H1 (cell line): ENCODE data around the gene TTF1. TPM values are rescaled to one million over a fixed set of nuclear protein-coding genes. Genes with fewer than 3 reads are reported as not detected.

ENCODE experiments used
- GABPA ChIP-seq: IDR thresholded peaks from 2 replicates; pipeline ENCODE4 v1.6.1; 2011; ENCODE audit warnings: mild to moderate bottlenecking, low read length, moderate library complexity, borderline replicate concordance; ENCODE audit not compliant: insufficient read depth
- POU5F1 ChIP-seq: IDR thresholded peaks from 2 replicates; pipeline ENCODE4 v1.6.1; 2011; ENCODE audit warnings: low read depth, mild to moderate bottlenecking, low read length, moderate library complexity
- RNF2 ChIP-seq: fragments of 200-900, 300-1000 bp; sonication (generic); IDR thresholded peaks from 2 replicates; pipeline ENCODE4 v1.7.1; 2016; ENCODE audit warnings: borderline replicate concordance, low read depth, mild to moderate bottlenecking, antibody characterized with exemption, low read length; ENCODE audit not compliant: poor library complexity, severe bottlenecking; ENCODE audit errors: missing control alignments
- SIRT6 ChIP-seq: IDR thresholded peaks from one replicate; pipeline ENCODE4 v1.7.1; 2012; ENCODE audit warnings: low read length, inconsistent platforms
- TBP ChIP-seq: IDR thresholded peaks from 2 replicates; pipeline ENCODE4 v1.6.1; 2011; ENCODE audit warnings: low read depth, low read length, improper control_type of control experiment
- TCF12 ChIP-seq: IDR thresholded peaks from 2 replicates; pipeline ENCODE4 v1.6.1; 2011; ENCODE audit warnings: low read depth, mild to moderate bottlenecking, low read length
- polyA plus RNA-seq, 7 experiments: library from polyadenylated mRNA; depleted of rRNA in 3 of 7; stranded (reverse) in 5 of 7; unstranded in 2 of 7; fragments of >200 nt in 5 of 7; fragments of 200-250 nt in 2 of 7; gene quantifications; 1 replicate in 5 of 7; 2 replicates in 1 of 7; 4 replicates in 1 of 7; pipeline versions ENCODE4 v1.2.1 to v1.2.3, GENCODE V29; 2011 to 2013; ENCODE audit warnings: missing spikeins in 2 of 7, mixed read lengths in 2 of 7
- total RNA-seq: library from RNA; stranded (reverse); fragmentation: NEBNext Ultra II Directional; extraction: Animal tissue kit (Norgen Biotek cat#: 25700); gene quantifications from 2 replicates; pipeline ENCODE4 v1.2.1, GENCODE V29; 2021
- TF ChIP-seq, protein P1 (sequence below): fragments of 300-600 bp; sonication (generic); IDR thresholded peaks from 2 replicates; pipeline ENCODE4 v1.7.1; 2012; ENCODE audit warnings: low read length, moderate library complexity, mild to moderate bottlenecking, inconsistent platforms; ENCODE audit not compliant: insufficient replicate concordance

TTF1 gene
- total and polyA plus RNA-seq, 2 of the 8 experiments (the other 6 are each of a cell fraction or from before 2014, with no cell fraction given) = 7.8 to 22.2 TPM

DNA sequence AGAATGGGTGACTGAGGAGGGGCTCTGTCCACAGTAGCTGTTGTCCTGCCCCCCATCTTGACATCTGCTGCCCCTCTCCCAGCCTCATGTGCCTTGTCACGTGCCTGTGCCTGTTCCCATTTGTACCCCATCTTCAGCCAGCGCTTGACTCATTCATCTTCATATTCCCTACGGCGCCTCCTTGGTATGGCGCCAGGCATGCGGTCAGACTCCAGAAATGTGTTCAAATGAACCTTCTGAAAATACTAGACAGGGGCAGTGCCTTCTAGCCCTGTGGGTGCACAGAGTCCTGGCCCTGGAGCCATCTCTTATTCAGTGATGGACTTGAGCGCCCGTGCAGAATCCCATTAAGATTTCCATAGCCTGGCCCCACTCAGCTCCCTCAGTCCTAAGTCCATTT, 49.6 kb upstream of the TTF1 start (continued):
- TF ChIP-seq, protein P1, sequence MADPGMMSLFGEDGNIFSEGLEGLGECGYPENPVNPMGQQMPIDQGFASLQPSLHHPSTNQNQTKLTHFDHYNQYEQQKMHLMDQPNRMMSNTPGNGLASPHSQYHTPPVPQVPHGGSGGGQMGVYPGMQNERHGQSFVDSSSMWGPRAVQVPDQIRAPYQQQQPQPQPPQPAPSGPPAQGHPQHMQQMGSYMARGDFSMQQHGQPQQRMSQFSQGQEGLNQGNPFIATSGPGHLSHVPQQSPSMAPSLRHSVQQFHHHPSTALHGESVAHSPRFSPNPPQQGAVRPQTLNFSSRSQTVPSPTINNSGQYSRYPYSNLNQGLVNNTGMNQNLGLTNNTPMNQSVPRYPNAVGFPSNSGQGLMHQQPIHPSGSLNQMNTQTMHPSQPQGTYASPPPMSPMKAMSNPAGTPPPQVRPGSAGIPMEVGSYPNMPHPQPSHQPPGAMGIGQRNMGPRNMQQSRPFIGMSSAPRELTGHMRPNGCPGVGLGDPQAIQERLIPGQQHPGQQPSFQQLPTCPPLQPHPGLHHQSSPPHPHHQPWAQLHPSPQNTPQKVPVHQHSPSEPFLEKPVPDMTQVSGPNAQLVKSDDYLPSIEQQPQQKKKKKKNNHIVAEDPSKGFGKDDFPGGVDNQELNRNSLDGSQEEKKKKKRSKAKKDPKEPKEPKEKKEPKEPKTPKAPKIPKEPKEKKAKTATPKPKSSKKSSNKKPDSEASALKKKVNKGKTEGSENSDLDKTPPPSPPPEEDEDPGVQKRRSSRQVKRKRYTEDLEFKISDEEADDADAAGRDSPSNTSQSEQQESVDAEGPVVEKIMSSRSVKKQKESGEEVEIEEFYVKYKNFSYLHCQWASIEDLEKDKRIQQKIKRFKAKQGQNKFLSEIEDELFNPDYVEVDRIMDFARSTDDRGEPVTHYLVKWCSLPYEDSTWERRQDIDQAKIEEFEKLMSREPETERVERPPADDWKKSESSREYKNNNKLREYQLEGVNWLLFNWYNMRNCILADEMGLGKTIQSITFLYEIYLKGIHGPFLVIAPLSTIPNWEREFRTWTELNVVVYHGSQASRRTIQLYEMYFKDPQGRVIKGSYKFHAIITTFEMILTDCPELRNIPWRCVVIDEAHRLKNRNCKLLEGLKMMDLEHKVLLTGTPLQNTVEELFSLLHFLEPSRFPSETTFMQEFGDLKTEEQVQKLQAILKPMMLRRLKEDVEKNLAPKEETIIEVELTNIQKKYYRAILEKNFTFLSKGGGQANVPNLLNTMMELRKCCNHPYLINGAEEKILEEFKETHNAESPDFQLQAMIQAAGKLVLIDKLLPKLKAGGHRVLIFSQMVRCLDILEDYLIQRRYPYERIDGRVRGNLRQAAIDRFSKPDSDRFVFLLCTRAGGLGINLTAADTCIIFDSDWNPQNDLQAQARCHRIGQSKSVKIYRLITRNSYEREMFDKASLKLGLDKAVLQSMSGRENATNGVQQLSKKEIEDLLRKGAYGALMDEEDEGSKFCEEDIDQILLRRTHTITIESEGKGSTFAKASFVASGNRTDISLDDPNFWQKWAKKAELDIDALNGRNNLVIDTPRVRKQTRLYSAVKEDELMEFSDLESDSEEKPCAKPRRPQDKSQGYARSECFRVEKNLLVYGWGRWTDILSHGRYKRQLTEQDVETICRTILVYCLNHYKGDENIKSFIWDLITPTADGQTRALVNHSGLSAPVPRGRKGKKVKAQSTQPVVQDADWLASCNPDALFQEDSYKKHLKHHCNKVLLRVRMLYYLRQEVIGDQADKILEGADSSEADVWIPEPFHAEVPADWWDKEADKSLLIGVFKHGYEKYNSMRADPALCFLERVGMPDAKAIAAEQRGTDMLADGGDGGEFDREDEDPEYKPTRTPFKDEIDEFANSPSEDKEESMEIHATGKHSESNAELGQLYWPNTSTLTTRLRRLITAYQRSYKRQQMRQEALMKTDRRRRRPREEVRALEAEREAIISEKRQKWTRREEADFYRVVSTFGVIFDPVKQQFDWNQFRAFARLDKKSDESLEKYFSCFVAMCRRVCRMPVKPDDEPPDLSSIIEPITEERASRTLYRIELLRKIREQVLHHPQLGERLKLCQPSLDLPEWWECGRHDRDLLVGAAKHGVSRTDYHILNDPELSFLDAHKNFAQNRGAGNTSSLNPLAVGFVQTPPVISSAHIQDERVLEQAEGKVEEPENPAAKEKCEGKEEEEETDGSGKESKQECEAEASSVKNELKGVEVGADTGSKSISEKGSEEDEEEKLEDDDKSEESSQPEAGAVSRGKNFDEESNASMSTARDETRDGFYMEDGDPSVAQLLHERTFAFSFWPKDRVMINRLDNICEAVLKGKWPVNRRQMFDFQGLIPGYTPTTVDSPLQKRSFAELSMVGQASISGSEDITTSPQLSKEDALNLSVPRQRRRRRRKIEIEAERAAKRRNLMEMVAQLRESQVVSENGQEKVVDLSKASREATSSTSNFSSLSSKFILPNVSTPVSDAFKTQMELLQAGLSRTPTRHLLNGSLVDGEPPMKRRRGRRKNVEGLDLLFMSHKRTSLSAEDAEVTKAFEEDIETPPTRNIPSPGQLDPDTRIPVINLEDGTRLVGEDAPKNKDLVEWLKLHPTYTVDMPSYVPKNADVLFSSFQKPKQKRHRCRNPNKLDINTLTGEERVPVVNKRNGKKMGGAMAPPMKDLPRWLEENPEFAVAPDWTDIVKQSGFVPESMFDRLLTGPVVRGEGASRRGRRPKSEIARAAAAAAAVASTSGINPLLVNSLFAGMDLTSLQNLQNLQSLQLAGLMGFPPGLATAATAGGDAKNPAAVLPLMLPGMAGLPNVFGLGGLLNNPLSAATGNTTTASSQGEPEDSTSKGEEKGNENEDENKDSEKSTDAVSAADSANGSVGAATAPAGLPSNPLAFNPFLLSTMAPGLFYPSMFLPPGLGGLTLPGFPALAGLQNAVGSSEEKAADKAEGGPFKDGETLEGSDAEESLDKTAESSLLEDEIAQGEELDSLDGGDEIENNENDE = no peak
- no peak for TF ChIP-seq TBP
- TF ChIP-seq RNF2 = no peak
- TF ChIP-seq GABPA = no peak
- TF ChIP-seq POU5F1 = no peak
- TF ChIP-seq SIRT6 = no peak
- no peak for TF ChIP-seq TCF12
